IPS-18a (cell line): ENCODE data around the gene GFRA3.
"Not testable (repeated sequence)": the region's sequence is repeated elsewhere in the genome, so short reads cannot be mapped to it uniquely, and the experiment has no call there.

Experiments used
- H3K27ac ChIP-seq: one replicate; pipeline ENCODE4 v1.5.1; 2013; ENCODE audit warnings: low read length
- H3K27me3 ChIP-seq: one replicate; pipeline ENCODE4 v1.6.1; 2013; ENCODE audit warnings: mild to moderate bottlenecking, low read length; ENCODE audit not compliant: control insufficient read depth, insufficient read depth
- H3K36me3 ChIP-seq: one replicate; pipeline ENCODE4 v1.6.1; 2013; ENCODE audit warnings: low read depth, low read length; ENCODE audit not compliant: control insufficient read depth
- H3K4me1 ChIP-seq: one replicate; pipeline ENCODE4 v1.6.1; 2013; ENCODE audit warnings: low read depth, low read length; ENCODE audit not compliant: control insufficient read depth
- H3K4me3 ChIP-seq: one replicate; pipeline ENCODE4 v1.5.1; 2013; ENCODE audit warnings: low read length
- H3K9ac ChIP-seq: one replicate; pipeline ENCODE4 v1.6.1; 2013; ENCODE audit warnings: mild to moderate bottlenecking, low read length, moderate library complexity
- H3K9me3 ChIP-seq: one replicate; pipeline ENCODE4 v1.6.1; 2013; ENCODE audit warnings: low read depth, low read length; ENCODE audit not compliant: control insufficient read depth

GFRA3 gene

GRCh38 chr5:138275895-138276294 is 1.5 kb upstream of the GFRA3 start:
- Histone ChIP-seq H3K9ac (no peak overlapping the region), H3K9me3 (no peaks in the 10 kb centered on the region), H3K27ac (no peak overlapping the region), H3K36me3 (no peaks in the 10 kb centered on the region), H3K4me3 (no peak overlapping the region), H3K27me3 (peaks cover 41% of the 10 kb centered on the region), H3K4me1 (peaks cover 11% of the 10 kb centered on the region)

GRCh38 chr5:138275379-138275782 is 960 bp upstream of the GFRA3 start:
- no peak overlapping the region for H3K9ac ChIP-seq
- no peak overlapping the region for H3K4me3 ChIP-seq
- H3K36me3 ChIP-seq: no peaks in the 10 kb centered on the region
- H3K27ac ChIP-seq: no peak overlapping the region
- no peaks in the 10 kb centered on the region for H3K9me3 ChIP-seq
- H3K4me1 ChIP-seq: peaks cover 11% of the 10 kb centered on the region
- peaks cover 41% of the 10 kb centered on the region for H3K27me3 ChIP-seq

- Histone ChIP-seq H3K36me3 (no peaks in the 10 kb centered on the region), H3K4me3 (peak overlapping the region; percentile 67), H3K27me3 (peaks cover 41% of the 10 kb centered on the region), H3K9me3 (no peaks in the 10 kb centered on the region), H3K9ac (no peak overlapping the region), H3K4me1 (peaks cover 11% of the 10 kb centered on the region), H3K27ac (no peak overlapping the region)
Measured at GRCh38 chr5:138273834-138274188, 610 bp downstream of the GFRA3 start.

- H3K36me3 ChIP-seq: no peaks in the 10 kb centered on the region
Measured at GRCh38 chr5:138272681-138273080, 1.7 kb downstream of the GFRA3 start.

GRCh38 chr5:138271281-138271680 is 3.1 kb downstream of the GFRA3 start:
- Histone ChIP-seq H3K27me3 (peaks cover 37% of the 10 kb centered on the region), H3K9me3 (no peaks in the 10 kb centered on the region), H3K27ac (no peak overlapping the region), H3K36me3 (no peaks in the 10 kb centered on the region), H3K4me3 (no peak overlapping the region), H3K9ac (no peak overlapping the region), H3K4me1 (peaks cover 11% of the 10 kb centered on the region)

More at GRCh38 chr5:138272681-138273080, 1.7 kb downstream of the GFRA3 start:
- Histone ChIP-seq H3K27me3 (peaks cover 41% of the 10 kb centered on the region), H3K27ac (no peak overlapping the region), H3K9ac (no peak overlapping the region), H3K4me1 (peaks cover 11% of the 10 kb centered on the region), H3K4me3 (no peak overlapping the region), H3K9me3 (no peaks in the 10 kb centered on the region)

- Histone ChIP-seq H3K9me3 (no peaks in the 10 kb centered on the region), H3K9ac (no peak overlapping the region), H3K4me1 (no peaks in the 10 kb centered on the region), H3K36me3 (no peaks in the 10 kb centered on the region), H3K27ac (no peak overlapping the region), H3K4me3 (no peak overlapping the region), H3K27me3 (no peaks in the 10 kb centered on the region)
Measured at GRCh38 chr5:138264183-138264582, 10.2 kb downstream of the GFRA3 start.

GRCh38 chr5:138263581-138263980 is 10.8 kb downstream of the GFRA3 start:
- H3K9me3 ChIP-seq: no peaks in the 10 kb centered on the region
- H3K4me3 ChIP-seq: no peak overlapping the region
- H3K4me1 ChIP-seq: no peaks in the 10 kb centered on the region
- no peak overlapping the region for H3K27ac ChIP-seq
- H3K27me3 ChIP-seq: no peaks in the 10 kb centered on the region
- no peaks in the 10 kb centered on the region for H3K36me3 ChIP-seq
- no peak overlapping the region for H3K9ac ChIP-seq

GRCh38 chr5:138258704-138259292 is 15.6 kb downstream of the GFRA3 start:
- Histone ChIP-seq H3K9ac (no peak overlapping the region), H3K27me3 (no peaks in the 10 kb centered on the region), H3K27ac (no peak overlapping the region), H3K4me1 (no peaks in the 10 kb centered on the region), H3K36me3 (no peaks in the 10 kb centered on the region), H3K4me3 (no peak overlapping the region), H3K9me3 (no peaks in the 10 kb centered on the region)

- Histone ChIP-seq H3K27me3 (no peaks in the 10 kb centered on the region), H3K36me3 (no peaks in the 10 kb centered on the region), H3K27ac (no peak overlapping the region), H3K4me1 (no peaks in the 10 kb centered on the region), H3K9ac (no peak overlapping the region), H3K9me3 (no peaks in the 10 kb centered on the region), H3K4me3 (no peak overlapping the region)
Measured at GRCh38 chr5:138257583-138257982, 16.8 kb downstream of the GFRA3 start.

GRCh38 chr5:138252944-138253343 is 21.5 kb downstream of the GFRA3 start:
- H3K9ac ChIP-seq: no peak overlapping the region
- no peaks in the 10 kb centered on the region for H3K27me3 ChIP-seq
- H3K4me1 ChIP-seq: no peaks in the 10 kb centered on the region
- no peaks in the 10 kb centered on the region for H3K9me3 ChIP-seq
- H3K27ac ChIP-seq: no peak overlapping the region
- H3K36me3 ChIP-seq: no peaks in the 10 kb centered on the region
- H3K4me3 ChIP-seq: no peak overlapping the region

- H3K4me3 ChIP-seq, H3K4me1 ChIP-seq, H3K36me3 ChIP-seq, H3K27ac ChIP-seq, H3K9me3 ChIP-seq, H3K9ac ChIP-seq: not testable (repeated sequence)
- peaks cover 14% of the 10 kb centered on the region for H3K27me3 ChIP-seq
Measured at GRCh38 chr5:138247800-138248199, 26.6 kb downstream of the GFRA3 start.

- no peak overlapping the region for H3K9ac ChIP-seq
- H3K9me3 ChIP-seq: no peaks in the 10 kb centered on the region
- peaks cover 24% of the 10 kb centered on the region for H3K27me3 ChIP-seq
- no peaks in the 10 kb centered on the region for H3K36me3 ChIP-seq
- H3K4me3 ChIP-seq: no peak overlapping the region
- H3K4me1 ChIP-seq: peaks cover 12% of the 10 kb centered on the region
- H3K27ac ChIP-seq: no peak overlapping the region
Measured at GRCh38 chr5:138246822-138247221, 27.6 kb downstream of the GFRA3 start.
